Loucy (cell line): Measurements from ENCODE around the gene DENND4C.

ENCODE experiments used
- H2AFZ ChIP-seq: fragments of 200-600 bp; sonication (generic); 2 replicates; pipeline ENCODE4 v1.6.0; 2016; ENCODE audit warnings: antibody characterized with exemption, mild to moderate bottlenecking, low read length, moderate library complexity
- H3F3A ChIP-seq: fragments of 200-600 bp; 2 replicates; pipeline ENCODE4 v1.6.0; 2016; ENCODE audit warnings: antibody characterized with exemption, low read depth, mild to moderate bottlenecking
- H3K27me3 ChIP-seq: fragments of 200-600 bp; sonication (generic); 2 replicates; pipeline ENCODE4 v1.6.1; 2014; ENCODE audit warnings: low read length, mild to moderate bottlenecking; ENCODE audit not compliant: insufficient read depth, poor library complexity, severe bottlenecking
- H3K36me3 ChIP-seq: fragments of 200-600 bp; sonication (generic); 2 replicates; pipeline ENCODE4 v1.6.1; 2016; ENCODE audit warnings: low read length; ENCODE audit not compliant: insufficient read depth
- H3K4me1 ChIP-seq: fragments of 200-600 bp; sonication (generic); 2 replicates; pipeline ENCODE4 v1.5.1; 2014; ENCODE audit warnings: low read length, mild to moderate bottlenecking; ENCODE audit not compliant: insufficient read depth, poor library complexity, severe bottlenecking
- H3K4me2 ChIP-seq: fragments of 200-600 bp; sonication (generic); 2 replicates; pipeline ENCODE4 v1.6.0; 2014; ENCODE audit warnings: antibody characterized with exemption, low read length, low read depth, mild to moderate bottlenecking; ENCODE audit not compliant: poor library complexity, severe bottlenecking
- H3K4me3 ChIP-seq: fragments of 200-600 bp; sonication (generic); 2 replicates; pipeline ENCODE4 v1.5.1; 2014; ENCODE audit warnings: low read length, mild to moderate bottlenecking, mixed read lengths; ENCODE audit not compliant: poor library complexity, severe bottlenecking
- H3K79me2 ChIP-seq: fragments of 200-600 bp; sonication (generic); 2 replicates; pipeline ENCODE4 v1.6.1; 2014; ENCODE audit warnings: low read length; ENCODE audit not compliant: insufficient read depth
- H3K9ac ChIP-seq: fragments of 200-600 bp; sonication (generic); 2 replicates; pipeline ENCODE4 v1.6.0; 2014; ENCODE audit warnings: mild to moderate bottlenecking, low read depth, low read length, moderate library complexity; ENCODE audit not compliant: poor library complexity, severe bottlenecking
- H3K9me2 ChIP-seq: fragments of 200-600 bp; sonication (generic); replicated peaks from 2 replicates; pipeline ENCODE4 v1.6.1; 2016; ENCODE audit warnings: low read depth, low read length, mixed read lengths
- H3K9me3 ChIP-seq: fragments of 200-600 bp; sonication (generic); 2 replicates; pipeline ENCODE4 v1.6.1; 2014; ENCODE audit warnings: mild to moderate bottlenecking, antibody characterized with exemption, low read length, low read depth; ENCODE audit not compliant: insufficient read depth
- H4K20me1 ChIP-seq: fragments of 200-600 bp; sonication (generic); 2 replicates; pipeline ENCODE4 v1.6.0; 2014; ENCODE audit warnings: antibody characterized with exemption, low read length, mild to moderate bottlenecking; ENCODE audit not compliant: insufficient read depth, poor library complexity, severe bottlenecking
- CTCF ChIP-seq: fragments of 200-600 bp; sonication (generic); conservative IDR thresholded peaks from 2 replicates; pipeline ENCODE4 v1.5.1; 2014; ENCODE audit warnings: mild to moderate bottlenecking, antibody characterized with exemption, low read length
- EZH2phosphoT487 ChIP-seq: fragments of 200-600 bp; IDR thresholded peaks from 2 replicates; pipeline ENCODE4 v1.6.1; 2018; ENCODE audit warnings: antibody characterized with exemption, mild to moderate bottlenecking, moderate library complexity, borderline replicate concordance

The DENND4C gene

GRCh38 chr9:19201899-19202891 is 28.3 kb upstream of the DENND4C start:
- no peaks in the 10 kb centered on the region for H3K27me3 ChIP-seq
- H2AFZ ChIP-seq: 0 out of 2 replicates have a peak overlapping the region, but pooled peaks have one; percentile 35
- no peak overlapping the region for H3K9ac ChIP-seq
- H3F3A ChIP-seq: no peaks in the 10 kb centered on the region
- no peaks in the 10 kb centered on the region for H3K79me2 ChIP-seq
- no peaks in the 10 kb centered on the region for H4K20me1 ChIP-seq
- no peaks in the 10 kb centered on the region for H3K9me2 ChIP-seq
- peaks cover 8% of the 10 kb centered on the region for H3K4me1 ChIP-seq
- H3K4me3 ChIP-seq: no peak overlapping the region
- no peaks in the 10 kb centered on the region for H3K9me3 ChIP-seq
- H3K36me3 ChIP-seq: no peaks in the 10 kb centered on the region
- no peak overlapping the region for H3K4me2 ChIP-seq
- no peak for TF ChIP-seq CTCF
- no peak for TF ChIP-seq EZH2phosphoT487

DNA sequence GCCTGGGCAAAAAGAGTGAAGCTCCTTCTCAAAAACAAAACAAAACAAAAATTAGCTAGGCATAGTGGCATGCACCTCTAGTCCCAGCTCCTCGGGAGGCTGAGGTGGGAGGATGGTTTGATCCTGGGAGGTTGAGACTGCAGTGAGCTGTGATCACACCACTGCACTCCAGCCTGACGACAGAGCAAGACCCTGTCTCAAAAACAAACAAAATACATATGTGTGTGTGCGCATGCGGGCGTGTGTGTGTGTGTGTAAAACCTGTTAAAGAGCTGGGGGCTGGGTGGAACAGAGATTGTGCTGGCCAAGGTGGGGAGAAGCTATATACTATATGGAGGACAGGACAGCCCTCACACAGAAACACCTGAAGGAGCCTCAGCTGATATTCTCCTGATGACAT is 27.4 kb upstream of the DENND4C start:
- Histone ChIP-seq H3K4me1 (peaks cover 8% of the 10 kb centered on the region), H4K20me1 (no peaks in the 10 kb centered on the region), H3K4me2 (no peak overlapping the region), H2AFZ (no peak overlapping the region), H3K9me3 (no peaks in the 10 kb centered on the region), H3F3A (no peaks in the 10 kb centered on the region), H3K4me3 (no peak overlapping the region), H3K9me2 (no peaks in the 10 kb centered on the region), H3K36me3 (no peaks in the 10 kb centered on the region), H3K79me2 (no peaks in the 10 kb centered on the region), H3K27me3 (no peaks in the 10 kb centered on the region), H3K9ac (no peak overlapping the region)
- TF ChIP-seq EZH2phosphoT487 (no peak), CTCF (no peak)

- Histone ChIP-seq H3K27me3 (no peaks in the 10 kb centered on the region), H3F3A (no peaks in the 10 kb centered on the region), H3K9ac (no peak overlapping the region), H2AFZ (no peak overlapping the region), H3K36me3 (no peaks in the 10 kb centered on the region), H3K4me3 (no peak overlapping the region), H3K9me2 (no peaks in the 10 kb centered on the region), H4K20me1 (no peaks in the 10 kb centered on the region), H3K4me1 (no peaks in the 10 kb centered on the region), H3K4me2 (no peak overlapping the region), H3K79me2 (no peaks in the 10 kb centered on the region), H3K9me3 (no peaks in the 10 kb centered on the region)
- TF ChIP-seq EZH2phosphoT487: no peak
- TF ChIP-seq CTCF: no peak
Measured at GRCh38 chr9:19208653-19209052, 21.8 kb upstream of the DENND4C start.
